ENCODE measurements around the gene MTUS2. TPM values are rescaled to one million over a fixed set of nuclear protein-coding genes. Genes with fewer than 3 reads are reported as not detected.

Gene MTUS2
- total and polyA plus RNA-seq, 2 donors (not counting 1 experiment from before 2014, with no cell fraction given): 0.06 TPM; not detected in 1

- no peaks in the 10 kb centered on the region for H3K27me3 ChIP-seq (ENCODE audit: control insufficient read depth, insufficient read depth, low read length)
- no peak overlapping the region for H3K4me2 ChIP-seq (ENCODE audit: extremely low read depth, insufficient read depth, low read length)
- H3K27ac ChIP-seq (ENCODE audit: insufficient read depth, low read length): no peak overlapping the region
- no peak overlapping the region for H3K4me3 ChIP-seq (replicated peaks in 1 of 4; ENCODE audit: control extremely low read depth in 1 of 4, insufficient read depth in 1 of 4, low read depth in 3 of 4, low read length in 4 of 4)
- H4K20me1 ChIP-seq (ENCODE audit: control insufficient read depth, extremely low read depth, insufficient read depth, low read length): no peaks in the 10 kb centered on the region
- no peaks in the 10 kb centered on the region for H3K9me3 ChIP-seq (ENCODE audit: control insufficient read depth, insufficient read depth, low read depth, low read length)
- no peak for DNase-seq (ENCODE audit: low read depth in 2 of 2)
- H3K36me3 ChIP-seq (ENCODE audit: control insufficient read depth, insufficient read depth, low read length): no peaks in the 10 kb centered on the region
- no peaks in the 10 kb centered on the region for H3K4me1 ChIP-seq (ENCODE audit: control insufficient read depth, extremely low read depth, insufficient read depth, low read length)
- no peak overlapping the region for H3K9ac ChIP-seq (ENCODE audit: insufficient read depth, low read length)
- no peaks in the 10 kb centered on the region for H3K79me2 ChIP-seq (ENCODE audit: control insufficient read depth, insufficient read depth, low read length)
- H2AFZ ChIP-seq (ENCODE audit: low read length): no peak overlapping the region
- no peak for TF ChIP-seq EZH2 (IDR thresholded peaks at IDR 0.05; ENCODE audit: low read length, missing control alignments)
- no peak for TF ChIP-seq CTCF (conservative IDR thresholded peaks at IDR 0.05 in 1 of 2, IDR thresholded peaks at IDR 0.05 in 1 of 2; ENCODE audit: low read depth in 1 of 2, low read length in 2 of 2)
Observed at GRCh38 chr13:29065142-29065541, 245.0 kb downstream of the MTUS2 start.

GRCh38 chr13:29067306-29067945 lies 247.3 kb downstream of the MTUS2 start:
- Histone ChIP-seq H3K27ac (ENCODE audit: insufficient read depth, low read length) (no peak overlapping the region), H3K27me3 (ENCODE audit: control insufficient read depth, insufficient read depth, low read length) (no peaks in the 10 kb centered on the region), H3K4me1 (ENCODE audit: control insufficient read depth, extremely low read depth, insufficient read depth, low read length) (no peaks in the 10 kb centered on the region), H3K9me3 (ENCODE audit: control insufficient read depth, insufficient read depth, low read depth, low read length) (no peaks in the 10 kb centered on the region), H3K4me3 (replicated peaks in 1 of 4; ENCODE audit: control extremely low read depth in 1 of 4, insufficient read depth in 1 of 4, low read depth in 3 of 4, low read length in 4 of 4) (no peak overlapping the region), H3K4me2 (ENCODE audit: extremely low read depth, insufficient read depth, low read length) (no peak overlapping the region), H2AFZ (ENCODE audit: low read length) (no peak overlapping the region), H3K36me3 (ENCODE audit: control insufficient read depth, insufficient read depth, low read length) (no peaks in the 10 kb centered on the region), H3K9ac (ENCODE audit: insufficient read depth, low read length) (no peak overlapping the region), H3K79me2 (ENCODE audit: control insufficient read depth, insufficient read depth, low read length) (no peaks in the 10 kb centered on the region), H4K20me1 (ENCODE audit: control insufficient read depth, extremely low read depth, insufficient read depth, low read length) (no peaks in the 10 kb centered on the region)
- no peak for TF ChIP-seq EZH2 (IDR thresholded peaks at IDR 0.05; ENCODE audit: low read length, missing control alignments)
- no peak for TF ChIP-seq CTCF (conservative IDR thresholded peaks at IDR 0.05 in 1 of 2, IDR thresholded peaks at IDR 0.05 in 1 of 2; ENCODE audit: low read depth in 1 of 2, low read length in 2 of 2)
- no peak for DNase-seq (ENCODE audit: low read depth in 2 of 2)

- Histone ChIP-seq H3K36me3 (ENCODE audit: control insufficient read depth, insufficient read depth, low read length) (no peaks in the 10 kb centered on the region), H3K79me2 (ENCODE audit: control insufficient read depth, insufficient read depth, low read length) (no peaks in the 10 kb centered on the region), H3K9ac (ENCODE audit: insufficient read depth, low read length) (no peak overlapping the region), H4K20me1 (ENCODE audit: control insufficient read depth, extremely low read depth, insufficient read depth, low read length) (peaks cover 1% of the 10 kb centered on the region), H3K4me1 (ENCODE audit: control insufficient read depth, extremely low read depth, insufficient read depth, low read length) (no peaks in the 10 kb centered on the region), H3K4me2 (ENCODE audit: extremely low read depth, insufficient read depth, low read length) (no peak overlapping the region), H3K4me3 (replicated peaks in 1 of 4; ENCODE audit: control extremely low read depth in 1 of 4, insufficient read depth in 1 of 4, low read depth in 3 of 4, low read length in 4 of 4) (no peak overlapping the region), H3K27me3 (ENCODE audit: control insufficient read depth, insufficient read depth, low read length) (no peaks in the 10 kb centered on the region), H2AFZ (ENCODE audit: low read length) (no peak overlapping the region), H3K27ac (ENCODE audit: insufficient read depth, low read length) (no peak overlapping the region), H3K9me3 (ENCODE audit: control insufficient read depth, insufficient read depth, low read depth, low read length) (no peaks in the 10 kb centered on the region)
- DNase-seq (ENCODE audit: low read depth in 2 of 2): no peak
- TF ChIP-seq CTCF (conservative IDR thresholded peaks at IDR 0.05 in 1 of 2, IDR thresholded peaks at IDR 0.05 in 1 of 2; ENCODE audit: low read depth in 1 of 2, low read length in 2 of 2) (no peak), EZH2 (IDR thresholded peaks at IDR 0.05; ENCODE audit: low read length, missing control alignments) (no peak)
Observed at GRCh38 chr13:29073755-29074154, 253.6 kb downstream of the MTUS2 start.
